GM12891 (cell line): ENCODE results near the gene STARD8. TPM values are rescaled to one million over a fixed set of nuclear protein-coding genes. Genes with fewer than 3 reads are reported as not detected.
A peak's percentile ranks its signal among the peaks of the same experiment; 100 is the strongest.
"Not testable (repeated sequence)": the region's sequence is repeated elsewhere in the genome, so short reads cannot be mapped to it uniquely, and the experiment has no call there.

Source experiments
- DNase-seq: peaks from one replicate; pipeline ENCODE4 v3.0.0; 2011; ENCODE audit warnings: low spot score; ENCODE audit not compliant: insufficient read length
- FAIRE-seq: peaks from 2 replicates; lab custom pipeline; 2011; peaks lifted over from hg19 to GRCh38; lab: Jason Lieb, UNC
- PAX5 ChIP-seq: IDR thresholded peaks from 2 replicates; pipeline ENCODE4 v1.6.1; 2011; ENCODE audit warnings: low read length, moderate library complexity, mild to moderate bottlenecking; ENCODE audit not compliant: insufficient read depth, severe bottlenecking
- POLR2A ChIP-seq: IDR thresholded peaks from 2 replicates; pipeline ENCODE4 v1.6.1; 2011; ENCODE audit warnings: low read depth, low read length, control low read depth
- POLR2AphosphoS5 ChIP-seq: IDR thresholded peaks from 2 replicates; pipeline ENCODE4 v1.6.1; 2011; ENCODE audit warnings: low read depth, low read length, control low read depth
- POU2F2 ChIP-seq: IDR thresholded peaks from 2 replicates; pipeline ENCODE4 v1.6.1; 2011; ENCODE audit warnings: low read depth, mild to moderate bottlenecking, control low read depth, low read length, moderate library complexity
- SPI1 ChIP-seq: IDR thresholded peaks from 2 replicates; pipeline ENCODE4 v1.6.1; 2011; ENCODE audit warnings: low read depth, low read length, control low read depth
- TAF1 ChIP-seq: IDR thresholded peaks from 2 replicates; pipeline ENCODE4 v1.6.1; 2011; ENCODE audit warnings: low read depth, low read length, control low read depth
- polyA plus RNA-seq: library from polyadenylated mRNA; unstranded; fragments of >200 nt; gene quantifications from one replicate; pipeline ENCODE4 v1.2.1, GENCODE V29; 2012; ENCODE audit warnings: low read depth, missing spikeins, inconsistent platforms; ENCODE audit not compliant: missing spikeins

STARD8 gene
- polyA plus RNA-seq: 0.03 TPM

- TF ChIP-seq SPI1 (no peak), POLR2A (no peak), POLR2AphosphoS5 (no peak), PAX5 (no peak), TAF1 (no peak), POU2F2 (no peak)
- FAIRE-seq (no peak), DNase-seq (no peak)
These were observed at the start of gene STARD8 for GRCh38 chrX:68647156-68647957. Gene STARD8, plus strand, starts transcription at chrX:68647666. Its CDS starts 217 bp downstream, at chrX:68647883.

- TF ChIP-seq POLR2AphosphoS5 (no peak), TAF1 (no peak), PAX5 (no peak), SPI1 (no peak), POU2F2 (no peak), POLR2A (no peak)
- FAIRE-seq: no peak
- DNase-seq: no peak
These were observed 48.6 kb upstream of the STARD8 start for GRCh38 chrX:68598841-68599240.

GRCh38 chrX:68599256-68600152 is 48.0 kb upstream of the STARD8 start:
- FAIRE-seq (peak; percentile 16), DNase-seq (no peak)
- TF ChIP-seq POU2F2 (no peak), SPI1 (no peak), TAF1 (no peak), POLR2AphosphoS5 (no peak), PAX5 (no peak)

- not testable (repeated sequence) for FAIRE-seq, DNase-seq
These were observed 43.2 kb upstream of the STARD8 start for GRCh38 chrX:68604216-68604615.

- DNase-seq, FAIRE-seq: not testable (repeated sequence)
These were observed 32.7 kb upstream of the STARD8 start for GRCh38 chrX:68614733-68615132.

- DNase-seq (no peak), FAIRE-seq (no peak)
- TF ChIP-seq POLR2AphosphoS5 (no peak), POLR2A (no peak), SPI1 (no peak), POU2F2 (no peak), PAX5 (no peak), TAF1 (no peak)
These were observed 19.5 kb upstream of the STARD8 start for GRCh38 chrX:68627986-68628385.

- not testable (repeated sequence) for FAIRE-seq, DNase-seq
These were observed 17.5 kb upstream of the STARD8 start for GRCh38 chrX:68629936-68630335.

GRCh38 chrX:68631336-68631735 is 16.1 kb upstream of the STARD8 start:
- TF ChIP-seq POU2F2 (no peak), POLR2A (no peak), TAF1 (no peak), POLR2AphosphoS5 (no peak), SPI1 (no peak), PAX5 (no peak)
- no peak for FAIRE-seq

GRCh38 chrX:68632491-68632890 is 15.0 kb upstream of the STARD8 start:
- FAIRE-seq: no peak
- TF ChIP-seq PAX5 (no peak), TAF1 (no peak), POU2F2 (no peak), POLR2A (no peak), SPI1 (no peak), POLR2AphosphoS5 (no peak)
- no peak for DNase-seq

More at GRCh38 chrX:68631336-68631735, 16.1 kb upstream of the STARD8 start:
- no peak for DNase-seq

- no peak for TF ChIP-seq POLR2AphosphoS5
- TF ChIP-seq POLR2A: no peak
- no peak for TF ChIP-seq SPI1
- no peak for TF ChIP-seq PAX5
- TF ChIP-seq POU2F2: no peak
- no peak for TF ChIP-seq TAF1
- DNase-seq (no peak), FAIRE-seq (no peak)
These were observed 13.5 kb upstream of the STARD8 start for GRCh38 chrX:68633981-68634380.
